ENCODE data around the gene PDLIM7. TPM values are rescaled to one million over a fixed set of nuclear protein-coding genes. Genes with fewer than 3 reads are reported as not detected.

Gene PDLIM7
- total and polyA plus RNA-seq, 2 of the 8 experiments (the other 6 are each of a cell fraction or from before 2014, with no cell fraction given), result 67.3 to 94.2 TPM

- TF ChIP-seq BRCA1 (IDR thresholded peaks at IDR 0.05; ENCODE audit: low read depth, low read length) (no peak), BACH1 (IDR thresholded peaks at IDR 0.05; ENCODE audit: low read length) (no peak), RXRA (IDR thresholded peaks at IDR 0.05; ENCODE audit: insufficient read depth, low read depth, low read length) (no peak), SRF (IDR thresholded peaks at IDR 0.05; ENCODE audit: low read depth, low read length) (no peak), SIRT6 (IDR thresholded peaks at IDR 0.05; ENCODE audit: low read length) (peak; percentile 53), POLR2A (IDR thresholded peaks at IDR 0.05; ENCODE audit: control extremely low read depth in 1 of 2, low read depth in 2 of 2, low read length in 2 of 2) (peak in 1 of 2 experiments; percentile 56; a peak in 2 of 3 replicates), TBP (IDR thresholded peaks at IDR 0.05; ENCODE audit: low read depth, low read length) (0 out of 2 replicates have a peak, but pooled peaks have one; percentile 24), BCL11A (IDR thresholded peaks at IDR 0.05; ENCODE audit: low read depth in 2 of 2, low read length in 2 of 2) (no peak), SP4 (IDR thresholded peaks at IDR 0.05; ENCODE audit: low read length) (no peak; the same call in 1 of the 2 replicates), GABPA (IDR thresholded peaks at IDR 0.05; ENCODE audit: borderline replicate concordance, insufficient read depth, low read length) (no peak), CHD1 (IDR thresholded peaks at IDR 0.05; ENCODE audit: low read depth, low read length) (no peak), CEBPB (IDR thresholded peaks at IDR 0.05; ENCODE audit: low read depth, low read length) (no peak), POLR2AphosphoS5 (IDR thresholded peaks at IDR 0.05; ENCODE audit: low read depth, low read length) (peak; percentile 81), TAF1 (IDR thresholded peaks at IDR 0.05; ENCODE audit: low read depth, low read length) (no peak; the same call in 1 of the 2 replicates), CBX8 (IDR thresholded peaks at IDR 0.05; ENCODE audit: borderline replicate concordance, low read depth, low read length) (no peak), SP2 (IDR thresholded peaks at IDR 0.05; ENCODE audit: low read length) (no peak), EGR1 (IDR thresholded peaks at IDR 0.05; ENCODE audit: borderline replicate concordance, low read depth, low read length) (peak; percentile 91), GTF2F1 (IDR thresholded peaks at IDR 0.05; ENCODE audit: borderline replicate concordance, low read depth, low read length) (no peak), POU5F1 (IDR thresholded peaks at IDR 0.05; ENCODE audit: low read depth, low read length) (no peak), JUND (IDR thresholded peaks at IDR 0.05; ENCODE audit: low read length) (peak; percentile 18; the same call in 1 of the 2 replicates), ZNF274 (IDR thresholded peaks at IDR 0.05; ENCODE audit: borderline replicate concordance, extremely low read depth, low read length) (no peak), CBX5 (IDR thresholded peaks at IDR 0.05; ENCODE audit: low read depth, low read length) (no peak), CREB1 (IDR thresholded peaks at IDR 0.05) (peak; percentile 32; the same call in 1 of the 2 replicates), KDM4A (IDR thresholded peaks at IDR 0.05; ENCODE audit: low read depth, low read length, severe bottlenecking) (peak; percentile 8)
Measured at GRCh38 chr5:177455661-177456590, 41.5 kb downstream of the PDLIM7 start (continued).

Data from H1 (cell line).